CD4-positive, CD25-positive, alpha-beta regulatory T cell (primary cell): ENCODE data around the gene POLR1B. TPM values are rescaled to one million over a fixed set of nuclear protein-coding genes. Genes with fewer than 3 reads are reported as not detected.
"Not testable (repeated sequence)": the region's sequence is repeated elsewhere in the genome, so short reads cannot be mapped to it uniquely, and the experiment has no call there.

Experiments used
- ATAC-seq, 2 donors: fragments of 150-1000 bp; cut with Tn5 transposase; one replicate each; pipeline ENCODE4 v1.10.0; 2021; ENCODE audit warnings: low read depth in 2 of 2, moderate number of reproducible peaks in 2 of 2, moderate library complexity in 1 of 2
- DNase-seq, 3 donors: peaks; one replicate each; pipeline versions ENCODE4 v3.0.0 to v3.0.0-alpha.2; 2012 to 2022; ENCODE audit warnings: mixed read lengths in 1 of 3
- H3K27ac ChIP-seq: one replicate; pipeline ENCODE4 v1.7.0; 2013; ENCODE audit warnings: mild to moderate bottlenecking, low read length; ENCODE audit not compliant: insufficient read depth, poor library complexity, severe bottlenecking
- H3K27me3 ChIP-seq: one replicate; pipeline ENCODE4 v1.7.0; 2013; ENCODE audit warnings: low read length; ENCODE audit not compliant: control insufficient read depth, insufficient read depth
- H3K36me3 ChIP-seq: one replicate; pipeline ENCODE4 v1.7.0; 2013; ENCODE audit warnings: mild to moderate bottlenecking, low read length, moderate library complexity; ENCODE audit not compliant: control insufficient read depth, insufficient read depth
- H3K4me1 ChIP-seq: 2 replicates; pipeline ENCODE4 v1.7.0; 2013; ENCODE audit warnings: mild to moderate bottlenecking, low read length; ENCODE audit not compliant: insufficient read depth, control insufficient read depth, poor library complexity, severe bottlenecking
- H3K4me3 ChIP-seq: one replicate; pipeline ENCODE4 v1.7.0; 2013; ENCODE audit warnings: low read depth, mild to moderate bottlenecking, low read length, moderate library complexity
- H3K9me3 ChIP-seq, 2 experiments: 1 replicate in 1 of 2; 2 replicates in 1 of 2; pipeline ENCODE4 v1.7.0; 2013; ENCODE audit warnings: low read length in 2 of 2, mild to moderate bottlenecking in 1 of 2, moderate library complexity in 1 of 2; ENCODE audit not compliant: control insufficient read depth in 2 of 2
- H3K27ac Mint-ChIP-seq, 3 donors: one replicate each; pipeline ENCODE4 v1.8.0; 2020 to 2022; ENCODE audit warnings: mild to moderate bottlenecking in 3 of 3, mixed read lengths in 3 of 3, moderate library complexity in 2 of 3
- H3K27me3 Mint-ChIP-seq: one replicate; pipeline ENCODE4 v1.8.0; 2022; ENCODE audit warnings: mild to moderate bottlenecking, mixed read lengths
- H3K36me3 Mint-ChIP-seq: one replicate; pipeline ENCODE4 v1.8.0; 2020; ENCODE audit warnings: mixed read lengths
- H3K4me1 Mint-ChIP-seq, 4 donors: one replicate each; pipeline ENCODE4 v1.8.0; 2020 to 2022; ENCODE audit warnings: mixed read lengths in 4 of 4, mild to moderate bottlenecking in 1 of 4
- H3K4me3 Mint-ChIP-seq, 4 donors: one replicate each; pipeline ENCODE4 v1.8.0; 2020 to 2022; ENCODE audit warnings: mild to moderate bottlenecking in 4 of 4, mixed read lengths in 4 of 4, moderate library complexity in 3 of 4
- H3K9me3 Mint-ChIP-seq, 7 donors: one replicate each; pipeline ENCODE4 v1.8.0; 2020 to 2022; ENCODE audit warnings: mixed read lengths in 7 of 7, mild to moderate bottlenecking in 3 of 7, moderate library complexity in 2 of 7
- polyA plus RNA-seq, 4 donors: library from polyadenylated mRNA; unstranded; fragments of 300-500 nt; fragmentation: Illumina TruSeq; gene quantifications; one replicate each; pipeline ENCODE4 v1.2.3, GENCODE V29; 2021
- total RNA-seq: library from RNA; stranded (reverse); gene quantifications from one replicate; pipeline ENCODE4 v1.2.3, GENCODE V29; 2022

POLR1B gene
- total and polyA plus RNA-seq, 5 donors from 2014 or later, result 14.3 to 34.4 (median 21.7) TPM

DNA sequence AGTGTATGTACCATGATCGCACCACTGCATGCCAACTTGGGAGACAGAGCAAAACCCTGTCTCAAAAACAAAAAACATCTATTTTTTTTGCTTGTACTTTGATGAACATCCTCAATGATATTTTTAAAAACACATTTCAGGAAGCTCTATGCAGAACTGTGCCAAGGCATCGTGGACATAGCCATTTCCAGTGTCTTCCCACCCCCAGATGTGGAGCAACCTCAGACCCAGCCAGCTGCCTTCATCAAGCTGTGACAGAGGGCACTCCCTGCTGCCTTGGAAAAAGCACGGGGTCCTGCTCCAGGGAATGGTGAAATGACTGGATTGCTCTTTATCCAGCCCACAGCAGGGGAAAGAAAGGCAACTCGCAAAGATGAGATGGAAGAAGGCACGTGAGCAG is 13.7 kb upstream of the POLR1B start:
- no peaks in the 10 kb centered on the region for H3K9me3 Mint-ChIP-seq
- peaks cover 50% of the 10 kb centered on the region for H3K36me3 Mint-ChIP-seq
- no peak overlapping the region for H3K27ac Mint-ChIP-seq
- H3K27me3 ChIP-seq, result no peaks in the 10 kb centered on the region
- no peak overlapping the region for H3K4me3 Mint-ChIP-seq
- H3K27me3 Mint-ChIP-seq, result no peaks in the 10 kb centered on the region
- H3K4me3 ChIP-seq, result no peak overlapping the region
- DNase-seq (no peak), ATAC-seq (no peak)
- peaks cover 28% of the 10 kb centered on the region for H3K36me3 ChIP-seq
- no peaks in the 10 kb centered on the region for H3K4me1 ChIP-seq
- H3K4me1 Mint-ChIP-seq, result peaks cover 0 to 8% (median 5%) of the 10 kb centered on the region in 4 donors
- no peaks in the 10 kb centered on the region for H3K9me3 ChIP-seq
- no peak overlapping the region for H3K27ac ChIP-seq

DNA sequence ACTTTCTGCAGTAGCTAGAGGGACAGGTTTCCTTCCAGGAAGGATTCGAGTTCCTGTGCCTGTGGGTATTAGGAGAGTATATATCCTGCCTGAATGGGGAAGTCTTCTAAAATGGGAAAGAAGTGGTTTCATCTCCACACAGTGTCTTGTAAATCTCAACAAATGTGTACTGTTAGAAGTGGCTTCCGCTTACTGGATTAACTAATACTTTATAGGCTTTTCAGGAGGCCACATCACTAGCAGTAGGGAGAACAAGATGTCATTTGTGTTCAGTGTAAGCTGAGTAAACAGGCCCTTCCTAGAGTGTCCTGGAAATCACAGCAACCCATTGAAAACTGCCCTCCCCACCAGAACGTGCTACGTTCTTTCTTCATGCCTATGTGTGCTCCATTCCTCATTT is 12.5 kb upstream of the POLR1B start:
- no peak overlapping the region for H3K4me3 Mint-ChIP-seq
- H3K27me3 ChIP-seq, result no peaks in the 10 kb centered on the region
- no peaks in the 10 kb centered on the region for H3K9me3 ChIP-seq
- H3K27me3 Mint-ChIP-seq, result no peaks in the 10 kb centered on the region
- H3K9me3 Mint-ChIP-seq, result no peaks in the 10 kb centered on the region
- ATAC-seq, result no peak
- H3K4me1 ChIP-seq, result no peaks in the 10 kb centered on the region
- no peak overlapping the region for H3K27ac Mint-ChIP-seq
- peaks cover 28% of the 10 kb centered on the region for H3K36me3 ChIP-seq
- no peak overlapping the region for H3K27ac ChIP-seq
- DNase-seq, result no peak
- peaks cover 47% of the 10 kb centered on the region for H3K36me3 Mint-ChIP-seq
- H3K4me1 Mint-ChIP-seq, result peaks cover 0 to 8% (median 5%) of the 10 kb centered on the region in 4 donors
- no peak overlapping the region for H3K4me3 ChIP-seq

GRCh38 chr2:112530728-112531127 is 11.5 kb upstream of the POLR1B start:
- no peaks in the 10 kb centered on the region for H3K9me3 ChIP-seq
- H3K4me1 ChIP-seq, result no peaks in the 10 kb centered on the region
- no peaks in the 10 kb centered on the region for H3K9me3 Mint-ChIP-seq
- H3K27ac Mint-ChIP-seq, result no peak overlapping the region
- H3K4me3 Mint-ChIP-seq, result no peak overlapping the region
- ATAC-seq (no peak), DNase-seq (no peak)
- H3K4me1 Mint-ChIP-seq, result peaks cover 0 to 8% (median 5%) of the 10 kb centered on the region in 4 donors
- H3K27me3 Mint-ChIP-seq, result no peaks in the 10 kb centered on the region
- no peak overlapping the region for H3K4me3 ChIP-seq
- H3K36me3 Mint-ChIP-seq, result peaks cover 43% of the 10 kb centered on the region
- H3K27ac ChIP-seq, result no peak overlapping the region
- H3K36me3 ChIP-seq, result peaks cover 28% of the 10 kb centered on the region
- H3K27me3 ChIP-seq, result no peaks in the 10 kb centered on the region

GRCh38 chr2:112534826-112535225 is 7.4 kb upstream of the POLR1B start:
- Histone ChIP-seq H3K4me1 (no peaks in the 10 kb centered on the region), H3K27ac (no peak overlapping the region), H3K36me3 (peaks cover 15% of the 10 kb centered on the region), H3K27me3 (no peaks in the 10 kb centered on the region), H3K9me3 (no peaks in the 10 kb centered on the region), H3K4me3 (no peak overlapping the region)
- no peaks in the 10 kb centered on the region for H3K4me1 Mint-ChIP-seq
- peaks cover 24% of the 10 kb centered on the region for H3K36me3 Mint-ChIP-seq
- peaks cover 0 to 2% (median 0%) of the 10 kb centered on the region in 7 donors for H3K9me3 Mint-ChIP-seq
- H3K27ac Mint-ChIP-seq, result no peak overlapping the region
- ATAC-seq (no peak), DNase-seq (no peak)
- H3K27me3 Mint-ChIP-seq, result no peaks in the 10 kb centered on the region
- no peak overlapping the region for H3K4me3 Mint-ChIP-seq

DNA sequence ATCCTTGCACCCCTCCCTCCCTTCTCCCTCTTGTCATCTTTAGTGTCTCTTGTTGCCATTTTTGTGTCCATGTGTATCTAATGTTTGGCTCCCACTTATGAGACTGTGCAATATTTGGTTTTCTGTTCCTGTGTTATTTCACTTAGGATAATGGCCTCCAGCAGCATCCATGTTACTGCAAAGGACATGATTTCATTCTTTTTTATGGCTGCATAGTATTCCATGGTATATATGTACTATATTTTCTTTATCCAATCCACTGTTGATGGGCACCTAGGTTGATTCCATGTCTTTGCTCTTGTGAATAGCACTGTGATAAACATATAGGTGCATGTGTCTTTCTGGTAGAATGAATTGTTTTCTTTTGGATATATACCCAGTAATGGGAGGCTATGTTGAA is 5.6 kb upstream of the POLR1B start:
- H3K36me3 ChIP-seq, H3K27ac Mint-ChIP-seq, ATAC-seq: not testable (repeated sequence)

DNA sequence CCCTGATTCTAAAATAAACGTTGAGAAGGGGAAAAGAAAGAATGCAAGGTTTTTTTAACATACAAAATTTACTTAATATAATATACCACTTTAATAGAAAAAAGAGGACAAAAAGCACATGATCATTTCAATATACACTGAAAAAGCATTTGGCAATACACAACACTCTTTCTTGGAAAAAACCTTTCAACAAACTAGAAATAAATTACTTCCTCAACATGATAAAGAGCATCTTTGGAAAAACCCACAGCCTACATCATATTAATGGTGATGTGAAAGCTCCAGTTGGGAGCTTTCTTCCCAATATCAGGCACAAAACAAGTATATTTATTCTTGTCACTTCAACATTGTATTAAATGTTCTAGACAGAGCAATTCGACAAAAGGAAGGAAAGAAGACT is 3.0 kb upstream of the POLR1B start:
- Mint-ChIP-seq H3K27ac (peak overlapping the region in 1 of 3 donors; percentile 17), H3K9me3 (peaks cover 0 to 2% (median 0%) of the 10 kb centered on the region in 7 donors), H3K36me3 (no peaks in the 10 kb centered on the region), H3K27me3 (no peaks in the 10 kb centered on the region), H3K4me3 (no peak overlapping the region), H3K4me1 (peaks cover 0 to 17% (median 10%) of the 10 kb centered on the region in 4 donors)
- Histone ChIP-seq H3K27me3 (no peaks in the 10 kb centered on the region), H3K27ac (no peak overlapping the region), H3K9me3 (no peaks in the 10 kb centered on the region), H3K4me1 (peaks cover 24% of the 10 kb centered on the region), H3K36me3 (no peaks in the 10 kb centered on the region), H3K4me3 (no peak overlapping the region)
- DNase-seq (no peak), ATAC-seq (no peak)

More for the DNA sequence above, 5.6 kb upstream of the POLR1B start:
- H3K4me3 Mint-ChIP-seq, H3K27me3 Mint-ChIP-seq, H3K27ac ChIP-seq, H3K4me3 ChIP-seq, DNase-seq, H3K9me3 Mint-ChIP-seq, H3K27me3 ChIP-seq, H3K4me1 ChIP-seq, H3K9me3 ChIP-seq: not testable (repeated sequence)
- H3K36me3 Mint-ChIP-seq, result peaks cover 12% of the 10 kb centered on the region
- H3K4me1 Mint-ChIP-seq, result peaks cover 0 to 14% (median 8%) of the 10 kb centered on the region in 4 donors

DNA sequence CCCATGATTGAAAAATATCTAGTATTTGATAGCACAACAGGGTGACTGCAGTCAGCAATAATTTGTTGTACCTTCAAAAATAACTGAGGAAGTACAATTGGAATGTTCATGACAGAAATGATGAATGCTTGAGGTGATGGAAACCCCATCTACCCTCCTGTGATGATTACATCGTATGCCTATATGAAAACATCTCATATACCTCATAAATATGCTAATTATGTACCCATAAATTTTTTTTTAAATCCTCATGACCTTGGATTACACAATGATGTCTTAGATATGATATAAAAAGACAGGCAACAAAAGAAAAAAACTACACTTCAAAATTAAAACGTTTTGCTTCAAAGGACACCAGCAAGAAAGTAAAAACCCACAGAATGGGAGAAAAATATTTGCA is 1.4 kb upstream of the POLR1B start:
- Mint-ChIP-seq H3K9me3 (peaks cover 0 to 2% (median 0%) of the 10 kb centered on the region in 7 donors), H3K27me3 (no peaks in the 10 kb centered on the region), H3K36me3 (no peaks in the 10 kb centered on the region), H3K27ac (no peak overlapping the region), H3K4me1 (peaks cover 0 to 28% (median 15%) of the 10 kb centered on the region in 4 donors), H3K4me3 (no peak overlapping the region)
- H3K27ac ChIP-seq, result peak overlapping the region; percentile 87
- peak overlapping the region; percentile 18 for H3K4me3 ChIP-seq
- no peak for DNase-seq
- no peaks in the 10 kb centered on the region for H3K27me3 ChIP-seq
- peaks cover 33% of the 10 kb centered on the region for H3K4me1 ChIP-seq
- H3K9me3 ChIP-seq, result no peaks in the 10 kb centered on the region
- H3K36me3 ChIP-seq, result no peaks in the 10 kb centered on the region
- ATAC-seq, result no peak

- peak in 1 of 3 donors; percentile 87 for DNase-seq
- peaks cover 33% of the 10 kb centered on the region for H3K4me1 ChIP-seq
- no peaks in the 10 kb centered on the region for H3K27me3 Mint-ChIP-seq
- no peaks in the 10 kb centered on the region for H3K9me3 ChIP-seq
- H3K27ac Mint-ChIP-seq, result no peak overlapping the region
- H3K36me3 ChIP-seq, result peaks cover 4% of the 10 kb centered on the region
- H3K27ac ChIP-seq, result peak overlapping the region; percentile 87
- H3K4me3 ChIP-seq, result peak overlapping the region; percentile 92
- H3K27me3 ChIP-seq, result no peaks in the 10 kb centered on the region
- ATAC-seq, result peak; percentile 75 to 77
- no peak overlapping the region for H3K4me3 Mint-ChIP-seq
- peaks cover 0 to 28% (median 15%) of the 10 kb centered on the region in 4 donors for H3K4me1 Mint-ChIP-seq
- H3K9me3 Mint-ChIP-seq, result peaks cover 0 to 2% (median 0%) of the 10 kb centered on the region in 7 donors
- H3K36me3 Mint-ChIP-seq, result no peaks in the 10 kb centered on the region
Measured at GRCh38 chr2:112541315-112542122, 746 bp upstream of the POLR1B start.
